ENCODE results near the gene CATSPER3.

The CATSPER3 gene

DNA sequence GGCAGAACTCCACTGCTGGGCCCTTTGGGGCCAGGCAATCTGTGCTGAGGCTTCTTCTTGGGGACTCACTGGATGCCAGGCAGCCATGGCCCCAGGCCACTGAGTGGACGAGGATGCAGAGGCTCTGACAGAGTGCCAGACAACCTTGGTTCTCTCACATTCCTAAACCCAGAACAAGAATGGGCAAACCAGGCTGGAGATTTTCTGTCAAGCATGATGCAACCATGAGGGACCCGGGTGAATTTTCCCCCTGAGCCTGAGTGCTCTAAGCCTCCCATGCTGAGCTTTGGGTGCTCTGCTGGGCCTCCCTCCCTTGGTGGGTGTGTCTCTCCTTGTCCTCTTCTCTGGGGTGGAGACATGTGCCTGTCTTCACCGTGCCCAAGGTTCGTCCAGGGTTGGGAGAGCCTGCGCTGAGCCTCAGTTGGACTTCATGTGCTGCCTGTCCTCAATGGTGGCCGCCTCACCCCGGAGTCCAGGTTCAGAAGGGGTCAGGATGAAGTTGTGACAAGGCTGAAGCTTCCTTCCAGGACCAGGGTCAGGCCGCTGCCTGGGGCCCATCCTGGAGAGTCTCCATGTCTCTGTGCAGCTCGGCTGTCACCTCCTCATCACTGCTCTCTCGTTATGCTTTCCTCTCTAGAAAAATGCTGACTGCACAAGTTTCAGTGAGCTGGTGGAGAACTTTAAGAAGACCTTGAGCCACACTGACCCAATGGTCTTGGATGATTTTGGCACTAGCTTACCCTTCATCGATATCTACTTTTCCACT, 42.2 kb downstream of the CATSPER3 start:
- no peak for DNase-seq (ENCODE audit: low read depth in 1 of 2, low spot score in 1 of 2)

DNA sequence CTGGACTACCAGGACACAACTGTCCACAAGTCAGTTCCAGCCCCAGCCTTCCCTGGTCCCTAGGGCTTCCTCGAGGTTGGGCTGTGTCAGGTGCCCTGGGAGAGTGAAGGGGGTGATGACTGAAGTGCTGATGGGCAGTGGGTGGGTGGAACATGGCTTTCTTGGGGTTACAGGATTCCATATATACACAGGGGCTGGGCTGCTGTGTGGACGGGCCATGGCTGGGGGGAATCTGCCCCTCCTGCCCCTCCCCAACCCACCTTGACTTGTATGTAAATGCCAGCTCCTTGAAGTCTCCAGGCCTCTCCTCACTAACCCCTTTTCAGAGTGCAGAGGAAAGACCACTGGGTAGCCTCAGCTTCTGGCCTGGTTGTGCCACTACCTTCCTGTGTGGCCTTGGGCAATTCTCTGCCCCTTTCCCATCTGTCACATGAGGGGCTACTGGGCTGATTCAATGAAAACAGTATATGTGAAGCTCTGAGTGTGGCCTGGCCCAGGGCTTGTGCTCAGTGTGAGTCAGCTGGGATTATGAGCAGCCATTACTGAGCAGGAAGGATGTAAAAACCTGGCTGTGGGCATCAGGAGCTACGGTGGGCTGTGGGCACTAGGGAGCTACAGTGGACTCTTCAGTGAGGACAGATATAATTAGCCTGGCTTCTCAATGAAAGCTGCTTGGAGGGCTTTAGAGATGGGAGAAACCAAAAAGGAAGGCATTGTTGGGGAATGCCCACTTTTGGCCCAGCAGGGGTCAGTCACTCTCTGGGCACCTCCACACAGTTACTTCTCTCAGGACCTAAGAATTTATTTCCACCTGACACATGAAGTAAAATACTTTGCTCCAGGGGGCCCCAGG, 43.0 kb downstream of the CATSPER3 start:
- no peak for DNase-seq (ENCODE audit: low read depth in 1 of 2, low spot score in 1 of 2)

DNA sequence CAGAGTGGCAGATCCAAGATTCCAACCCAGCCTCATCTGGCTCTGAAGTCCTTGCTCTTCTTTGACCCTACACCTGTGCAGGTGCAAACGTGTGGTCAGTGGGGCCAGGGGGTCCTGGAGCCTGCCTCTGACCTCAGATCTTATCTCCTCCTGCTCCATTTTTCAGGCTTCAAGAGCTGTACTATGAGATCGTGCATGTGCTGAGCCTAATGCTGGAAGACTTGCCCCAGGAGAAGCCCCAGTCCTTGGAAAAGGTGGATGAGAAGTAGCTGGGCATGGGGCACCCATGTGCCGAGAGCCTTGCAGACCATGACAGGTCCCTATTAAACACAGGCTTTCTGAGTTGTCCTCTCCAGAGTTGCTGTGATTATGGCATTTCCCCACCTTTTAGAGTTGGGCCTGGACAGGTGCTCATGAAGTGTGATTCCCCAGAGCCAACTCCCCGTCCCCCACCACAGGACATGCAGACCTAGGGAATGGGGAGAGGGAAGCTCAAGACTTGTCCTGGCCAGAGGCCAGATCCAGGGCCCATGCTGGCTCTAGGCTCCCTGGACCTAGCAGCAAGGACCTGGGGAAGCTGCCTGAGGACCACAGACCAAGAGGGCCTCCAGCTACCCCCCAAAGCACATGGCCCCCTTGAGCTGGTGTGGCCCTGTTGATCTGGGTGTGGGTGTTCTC, 43.8 kb downstream of the CATSPER3 start:
- no peak for DNase-seq (ENCODE audit: low read depth in 1 of 2, low spot score in 1 of 2)

DNA sequence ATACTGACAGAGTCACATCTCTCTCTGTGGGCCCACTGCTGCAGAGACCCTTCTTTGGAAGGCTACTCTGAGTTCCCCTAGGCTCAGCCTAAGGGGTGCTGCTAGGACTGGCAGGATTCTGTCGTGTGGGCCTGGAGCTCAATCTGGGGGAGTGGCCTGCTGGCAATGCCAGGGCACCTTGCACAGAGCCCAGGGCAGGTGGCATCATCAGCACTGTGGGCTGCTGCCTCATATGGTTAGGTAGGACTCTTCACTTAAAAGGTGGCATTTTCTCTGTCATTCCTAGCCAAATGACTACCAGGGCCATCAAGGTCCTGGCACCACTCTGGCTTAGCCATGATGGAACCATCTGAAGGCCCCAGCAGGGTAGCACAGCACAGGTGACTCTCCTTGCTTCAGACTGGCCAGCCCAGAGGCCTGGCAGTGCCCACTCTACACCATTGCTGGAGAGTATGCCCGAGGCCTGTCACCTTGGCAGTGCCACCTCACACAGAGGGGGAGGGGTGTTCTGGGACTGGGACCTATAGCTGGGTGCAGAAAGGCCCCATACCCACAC, 44.4 kb downstream of the CATSPER3 start:
- no peak for DNase-seq (ENCODE audit: low read depth in 1 of 2, low spot score in 1 of 2)

- no peak for DNase-seq (ENCODE audit: low read depth in 1 of 2, low spot score in 1 of 2)
These were observed 45.3 kb downstream of the CATSPER3 start for GRCh38 chr5:135012951-135013391.

DNA sequence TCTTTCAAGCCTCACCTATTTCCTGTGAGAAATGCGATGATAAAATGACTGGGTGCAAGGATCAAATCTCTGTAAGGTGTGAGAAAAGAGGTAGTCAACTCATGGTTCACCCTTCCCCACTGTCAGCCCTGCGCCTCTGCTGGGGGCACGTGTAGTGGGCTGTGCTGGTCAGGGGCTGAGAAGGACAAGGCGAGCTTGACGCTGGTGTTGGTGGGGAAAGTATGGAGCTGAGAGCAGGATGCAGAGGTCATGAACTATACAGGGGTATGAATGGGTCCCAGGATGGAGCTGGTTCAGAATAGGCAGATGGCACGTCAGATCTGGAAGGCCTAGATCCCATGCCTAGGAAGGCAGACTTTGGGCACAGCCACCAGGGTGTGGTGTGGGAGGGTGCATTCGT, 45.7 kb downstream of the CATSPER3 start:
- no peak for DNase-seq (ENCODE audit: low read depth in 1 of 2, low spot score in 1 of 2)

- DNase-seq (ENCODE audit: low read depth in 1 of 2, low spot score in 1 of 2) = no peak
These were observed 46.4 kb downstream of the CATSPER3 start for GRCh38 chr5:135013947-135014570.

DNA sequence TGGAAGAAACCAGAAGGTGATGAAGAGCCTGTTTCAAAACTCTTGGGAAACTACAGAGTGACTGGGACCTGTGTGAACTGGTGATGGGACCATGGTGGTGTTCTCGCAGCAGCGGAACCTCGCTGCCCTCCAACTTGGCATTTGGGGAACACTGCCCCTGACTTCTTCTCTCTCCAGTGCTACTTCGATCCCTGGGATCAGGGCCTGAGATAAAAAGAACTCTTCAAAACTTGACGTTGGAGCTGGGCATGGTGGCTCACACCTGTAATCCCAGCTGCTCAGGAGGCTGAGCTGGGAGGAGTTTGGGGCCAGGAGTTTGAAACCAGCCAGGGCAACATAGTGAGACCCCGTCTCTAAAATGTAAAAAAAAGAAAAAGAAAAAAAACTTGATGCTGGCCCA, 48.2 kb downstream of the CATSPER3 start:
- no peak for DNase-seq (ENCODE audit: low read depth in 1 of 2, low spot score in 1 of 2)

DNA sequence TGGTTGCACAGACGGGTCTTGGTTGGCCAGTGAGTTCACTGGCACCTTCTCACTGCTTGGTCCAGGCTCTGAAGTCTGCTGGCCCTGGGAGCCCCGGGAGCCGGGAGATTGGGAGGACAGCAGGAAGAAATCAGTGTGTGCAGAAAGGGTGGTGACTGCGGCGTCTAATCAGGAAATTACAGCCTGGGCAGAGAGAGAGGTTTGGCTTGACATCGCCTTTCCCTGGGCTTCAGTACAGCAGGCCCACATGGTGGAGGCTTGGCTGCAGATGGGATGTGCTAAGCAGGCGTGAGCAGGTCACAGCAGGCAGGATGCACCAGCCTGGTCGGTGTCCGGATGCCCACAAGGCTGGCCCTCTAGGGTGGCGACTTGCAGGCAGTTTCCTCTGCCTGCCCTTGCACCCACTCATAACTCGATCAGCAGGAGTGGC, 49.2 kb downstream of the CATSPER3 start:
- no peak for DNase-seq (ENCODE audit: low read depth in 1 of 2, low spot score in 1 of 2)

DNA sequence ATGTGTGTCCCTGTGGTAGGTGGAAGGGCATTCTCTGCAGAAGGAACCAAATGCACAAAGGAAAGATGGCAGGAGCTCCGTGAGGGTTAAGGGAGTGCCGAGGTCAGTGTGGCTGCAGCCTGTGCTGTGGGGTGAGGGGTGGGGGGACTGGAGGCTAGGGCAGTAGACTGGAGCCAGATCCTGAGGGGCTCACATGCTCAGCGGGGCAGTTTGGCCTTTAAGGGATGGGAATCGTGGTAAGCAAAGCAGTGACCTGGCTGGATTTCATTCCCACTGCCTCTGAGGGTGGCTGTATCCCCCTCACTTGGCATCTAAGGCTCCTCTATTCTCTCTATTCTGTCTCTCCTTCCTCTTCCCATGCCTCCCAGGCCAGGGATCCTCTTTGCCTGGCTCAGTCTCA, 50.8 kb downstream of the CATSPER3 start:
- no peak for DNase-seq (ENCODE audit: low read depth in 1 of 2, low spot score in 1 of 2)

DNA sequence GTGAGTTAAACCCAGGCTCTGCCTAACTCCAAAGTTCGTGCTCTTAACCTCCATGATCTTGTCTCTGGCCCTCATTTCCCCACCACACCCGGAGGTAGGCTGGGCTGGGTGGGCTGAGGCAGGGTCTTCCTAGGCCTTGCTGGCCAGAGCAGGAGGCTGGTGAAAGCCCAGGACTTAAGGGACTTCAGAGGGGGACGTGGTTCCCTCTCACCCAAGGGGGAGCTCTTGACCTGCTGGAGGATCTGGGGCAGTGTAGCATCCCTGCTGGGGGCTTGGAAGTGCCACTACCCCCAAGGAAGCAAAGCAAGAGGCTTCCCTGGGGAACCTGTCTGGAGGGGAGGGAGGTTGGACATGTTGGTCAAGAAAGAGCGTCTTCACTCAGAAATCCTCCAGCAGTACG, 51.6 kb downstream of the CATSPER3 start:
- no peak for DNase-seq (ENCODE audit: low read depth in 1 of 2, low spot score in 1 of 2)

DNA sequence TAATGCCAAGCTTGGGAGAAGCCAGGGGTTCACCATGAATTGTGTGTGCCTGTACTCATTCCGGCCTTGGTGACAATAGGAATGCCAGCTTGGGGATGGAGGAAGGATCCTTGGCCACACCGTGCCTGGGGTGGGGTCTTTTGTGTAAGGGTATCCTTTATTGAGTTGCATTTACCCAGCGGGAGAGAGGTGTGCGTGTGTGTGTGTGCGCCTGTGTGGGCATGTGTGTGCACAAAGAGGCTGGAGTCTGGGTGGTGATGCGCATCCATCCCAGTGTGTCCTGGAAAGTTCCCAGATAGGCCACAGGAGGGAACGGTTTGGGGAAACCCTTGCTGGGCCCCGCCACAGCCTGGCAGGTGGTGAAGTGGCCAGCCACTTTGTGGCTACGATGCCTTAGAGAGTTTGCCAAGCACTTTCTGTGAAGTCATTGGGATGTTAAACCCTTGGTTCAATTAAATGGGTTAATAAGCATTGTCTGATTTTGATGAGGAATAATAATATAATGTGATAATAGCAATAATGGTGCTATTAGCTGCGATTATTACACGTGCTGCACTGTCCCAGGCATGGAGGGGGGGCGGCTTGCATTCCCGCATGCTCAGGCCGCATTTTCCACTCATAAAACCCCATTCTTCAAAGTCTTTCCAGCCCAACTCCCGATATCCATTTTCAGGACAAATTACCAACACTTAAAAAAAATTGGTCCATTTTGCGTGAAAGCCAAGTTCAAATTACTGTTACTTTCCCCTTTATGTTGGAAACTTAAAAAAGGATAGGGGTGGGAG, 52.6 kb downstream of the CATSPER3 start:
- DNase-seq (ENCODE audit: low read depth in 1 of 2, low spot score in 1 of 2) = no peak

DNA sequence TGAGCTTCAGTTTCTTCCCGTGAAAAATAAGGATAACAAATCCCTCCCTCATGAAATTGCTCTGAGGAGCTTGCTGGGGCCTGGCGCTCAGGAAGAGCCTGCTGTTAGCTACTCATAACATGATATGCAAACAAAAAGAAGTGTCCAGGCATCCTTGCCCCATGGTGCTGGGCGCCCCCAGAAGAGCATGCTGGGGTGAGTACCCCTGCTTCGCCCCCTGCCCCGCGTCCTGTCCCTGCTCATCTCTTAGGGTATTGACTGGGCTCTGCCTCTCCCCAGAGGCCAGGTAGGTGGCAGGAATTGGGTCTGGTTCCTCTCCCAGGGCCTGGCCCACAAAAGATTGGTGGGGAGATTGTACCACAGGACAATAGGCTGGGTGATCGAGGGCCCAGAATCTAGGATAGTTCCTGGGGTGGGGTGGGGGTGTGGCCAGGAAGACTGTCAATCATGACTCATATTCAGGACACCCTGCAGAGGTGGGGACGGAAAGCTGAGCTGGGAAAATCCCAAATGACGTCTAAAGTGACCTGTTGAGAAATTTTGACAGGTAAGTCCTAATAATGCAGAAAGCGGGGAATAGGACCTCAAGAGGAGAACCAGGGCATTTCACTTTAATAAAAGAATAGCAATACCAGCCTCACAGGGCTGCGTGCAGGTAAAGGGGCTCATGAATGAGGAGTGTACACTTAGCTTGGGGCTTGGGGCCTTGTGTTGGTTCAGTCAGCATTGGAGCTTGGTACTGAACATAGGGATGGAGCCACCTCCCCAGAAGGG, 57.4 kb downstream of the CATSPER3 start:
- DNase-seq (ENCODE audit: low read depth in 1 of 2, low spot score in 1 of 2) = no peak

GRCh38 chr5:135025730-135026644, 58.3 kb downstream of the CATSPER3 start:
- no peak for DNase-seq (ENCODE audit: low read depth in 1 of 2, low spot score in 1 of 2)

DNA sequence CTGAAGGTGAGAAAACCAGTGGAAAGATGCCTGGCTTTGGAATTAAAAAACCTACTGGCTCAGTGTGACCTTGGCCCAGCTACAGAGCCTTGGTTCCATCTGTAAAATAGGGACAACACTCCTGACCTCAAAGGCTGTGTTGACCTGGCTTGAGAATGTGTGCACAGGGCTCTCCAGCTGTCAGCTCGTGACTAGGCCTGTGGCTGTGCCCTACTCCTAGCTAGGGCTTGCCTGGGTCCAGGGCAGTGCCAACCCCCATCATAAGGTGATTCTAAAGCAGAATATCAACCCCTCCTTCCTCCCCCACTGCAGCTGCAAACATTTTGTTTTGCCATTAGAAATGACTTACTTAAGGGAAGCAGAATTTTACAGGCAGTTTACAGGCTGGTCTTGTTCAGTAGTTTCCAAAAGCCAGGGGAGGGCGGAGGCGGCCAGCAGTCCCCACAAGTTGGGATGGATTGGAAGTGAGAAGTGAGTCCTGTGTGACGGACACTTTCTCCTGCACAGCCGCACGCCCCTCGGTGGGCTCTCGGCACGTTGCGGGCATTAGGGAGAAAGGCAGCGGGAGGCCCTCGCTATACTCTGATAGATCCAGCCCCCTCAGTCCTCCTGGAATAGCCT, 59.0 kb downstream of the CATSPER3 start:
- no peak for DNase-seq (ENCODE audit: low read depth in 1 of 2, low spot score in 1 of 2)

DNA sequence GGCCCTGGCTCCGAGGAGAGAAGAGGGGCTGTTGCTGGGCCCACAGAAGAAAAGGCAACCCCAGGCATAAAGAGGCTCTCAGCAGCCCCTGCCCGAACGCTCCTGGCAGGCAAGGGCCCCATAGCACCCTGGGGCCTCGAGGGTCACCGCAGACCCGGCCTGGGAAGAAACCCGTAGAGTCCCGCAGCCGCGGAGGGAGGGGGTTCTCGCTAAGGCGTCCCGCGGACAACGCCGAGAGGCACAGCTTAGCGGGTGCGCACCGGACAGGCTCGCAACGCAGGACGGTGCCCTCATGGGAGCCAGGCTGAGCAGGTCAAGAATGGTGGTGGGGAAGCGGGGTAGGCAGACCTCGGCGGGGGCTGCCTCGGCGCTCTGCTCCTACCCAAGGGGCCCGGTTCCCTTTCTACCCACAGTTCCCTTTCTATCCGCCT, 59.6 kb downstream of the CATSPER3 start:
- no peak for DNase-seq (ENCODE audit: low read depth in 1 of 2, low spot score in 1 of 2)

DNA sequence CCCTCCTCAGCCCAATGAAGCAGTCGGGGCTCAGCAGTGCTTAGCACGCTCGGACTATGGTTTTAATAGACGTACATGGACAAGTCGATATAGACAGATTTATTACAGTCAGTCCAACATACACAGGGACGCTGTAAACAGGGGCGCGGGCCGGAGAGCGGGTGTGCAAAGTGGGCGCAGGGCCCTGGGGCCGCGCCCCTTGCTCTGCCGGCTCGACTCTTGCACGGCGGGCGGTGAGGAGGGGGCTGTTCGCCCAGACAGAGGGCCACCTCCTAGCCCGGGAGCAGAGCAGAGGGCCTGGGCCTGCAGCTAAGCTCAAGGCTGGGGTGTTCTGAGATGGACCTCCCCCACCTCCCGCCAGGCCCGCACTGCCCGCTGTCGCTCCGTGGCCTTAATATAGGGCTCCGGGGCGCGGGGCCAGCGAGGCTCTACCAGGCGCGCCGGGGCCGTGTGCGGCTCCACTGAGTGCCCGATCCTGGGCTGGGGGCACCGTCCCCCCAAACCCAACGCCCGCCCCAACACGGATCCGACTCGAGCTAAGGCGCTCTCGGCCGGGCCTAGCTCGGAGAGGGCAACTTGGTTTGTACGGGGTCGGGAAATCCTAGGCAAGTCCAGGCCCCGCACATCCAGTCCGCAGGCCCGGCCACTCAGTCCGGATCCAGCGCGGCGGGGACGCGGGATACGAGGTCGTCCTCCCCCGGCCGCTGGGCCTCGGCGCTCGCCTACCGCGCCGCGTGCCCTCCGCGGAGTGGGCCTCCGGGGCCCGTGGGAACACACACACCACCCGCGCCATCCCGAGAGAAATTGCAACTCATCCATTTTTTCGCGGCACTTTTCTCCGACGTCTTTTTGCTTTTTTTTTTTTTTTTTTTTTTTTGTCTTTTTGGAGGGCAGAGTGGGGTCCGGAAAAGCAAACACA, 60.2 kb downstream of the CATSPER3 start:
- no peak for DNase-seq (ENCODE audit: low read depth in 1 of 2, low spot score in 1 of 2)

All from activated CD4-positive, alpha-beta T cell treated with anti-CD3 and anti-CD28 coated beads, Interleukin-2, amount 50 U/mL, for 24 hours (primary cell).